CD14-positive monocyte (primary cell): Measurements from ENCODE around the gene CAMTA1. TPM values are rescaled to one million over a fixed set of nuclear protein-coding genes. Genes with fewer than 3 reads are reported as not detected.

Source experiments
- DNase-seq, 3 donors: peaks; one replicate each; pipeline ENCODE4 v3.0.0-alpha.2; 2011 to 2022
- H2AFZ ChIP-seq: 2 replicates; pipeline ENCODE4 v1.6.0; 2012; ENCODE audit warnings: mild to moderate bottlenecking, low read depth, low read length, inconsistent platforms; ENCODE audit not compliant: insufficient read depth, poor library complexity, severe bottlenecking
- H3K27ac ChIP-seq, 2 donors: 1 replicate in 1 of 2; 2 replicates in 1 of 2; pipeline ENCODE4 v1.5.1; 2012 to 2013; ENCODE audit warnings: low read length in 2 of 2, control low read depth in 1 of 2, inconsistent platforms in 1 of 2, low read depth in 1 of 2, mild to moderate bottlenecking in 1 of 2
- H3K27me3 ChIP-seq, 2 donors: one replicate each; pipeline versions ENCODE4 v1.6.0 to v1.6.1; 2011 to 2013; ENCODE audit warnings: low read length in 2 of 2; ENCODE audit not compliant: control insufficient read depth in 2 of 2, insufficient read depth in 2 of 2
- H3K36me3 ChIP-seq, 2 donors: replicated peaks in 1 of 2; 1 replicate in 1 of 2; 2 replicates in 1 of 2; pipeline versions ENCODE4 v1.5.1 to v1.6.1; 2012 to 2013; ENCODE audit warnings: low read length in 2 of 2, control low read depth in 1 of 2, inconsistent platforms in 1 of 2, mild to moderate bottlenecking in 1 of 2; ENCODE audit not compliant: insufficient read depth in 2 of 2, control insufficient read depth in 1 of 2
- H3K4me1 ChIP-seq, 2 donors: 1 replicate in 1 of 2; 2 replicates in 1 of 2; pipeline versions ENCODE4 v1.5.1 to v1.6.1; 2012 to 2013; ENCODE audit warnings: low read length in 2 of 2, control low read depth in 1 of 2, inconsistent platforms in 1 of 2, mild to moderate bottlenecking in 1 of 2, moderate library complexity in 1 of 2; ENCODE audit not compliant: insufficient read depth in 2 of 2, control insufficient read depth in 1 of 2
- H3K4me2 ChIP-seq: replicated peaks from 2 replicates; pipeline ENCODE3; 2012; ENCODE audit warnings: low read length, moderate library complexity, mild to moderate bottlenecking; ENCODE audit not compliant: poor library complexity, severe bottlenecking; ENCODE audit errors: extremely low read depth
- H3K4me3 ChIP-seq, 3 experiments: fragments of 200-600 bp in 1 of 3; sonication (generic) in 1 of 3; replicated peaks in 1 of 3; 1 replicate in 2 of 3; 2 replicates in 1 of 3; pipeline ENCODE4 v1.5.1; 2011 to 2013; ENCODE audit warnings: low read length in 3 of 3, mild to moderate bottlenecking in 3 of 3, control low read depth in 2 of 3, low read depth in 2 of 3, inconsistent platforms in 1 of 3, moderate library complexity in 1 of 3
- H3K79me2 ChIP-seq: 2 replicates; pipeline ENCODE4 v1.6.0; 2012; ENCODE audit warnings: mild to moderate bottlenecking, control low read depth, inconsistent platforms, low read length, moderate library complexity; ENCODE audit not compliant: insufficient read depth
- H3K9ac ChIP-seq: 2 replicates; pipeline ENCODE4 v1.6.0; 2017; ENCODE audit warnings: low read length, mild to moderate bottlenecking; ENCODE audit not compliant: insufficient read depth, poor library complexity, severe bottlenecking
- H3K9me3 ChIP-seq, 2 donors: replicated peaks in 1 of 2; 1 replicate in 1 of 2; 2 replicates in 1 of 2; pipeline versions ENCODE4 v1.5.1 to v1.6.1; 2012 to 2013; ENCODE audit warnings: low read length in 2 of 2, control low read depth in 1 of 2; ENCODE audit not compliant: control insufficient read depth in 1 of 2, insufficient read depth in 1 of 2
- H4K20me1 ChIP-seq: 2 replicates; pipeline ENCODE4 v1.6.0; 2012; ENCODE audit warnings: mild to moderate bottlenecking, low read length, control low read depth, moderate library complexity; ENCODE audit not compliant: insufficient read depth
- H3K27ac Mint-ChIP-seq, 7 donors: one replicate each; pipeline ENCODE4 v1.8.0; 2020; ENCODE audit warnings: mild to moderate bottlenecking in 7 of 7, mixed read lengths in 7 of 7, moderate library complexity in 6 of 7, inconsistent platforms in 2 of 7
- H3K27me3 Mint-ChIP-seq, 3 donors: one replicate each; pipeline ENCODE4 v1.8.0; 2021 to 2022; ENCODE audit warnings: low read depth in 3 of 3, mild to moderate bottlenecking in 3 of 3, mixed read lengths in 3 of 3, moderate library complexity in 3 of 3, inconsistent platforms in 1 of 3
- H3K36me3 Mint-ChIP-seq, 2 donors: one replicate each; pipeline ENCODE4 v1.8.0; 2020; ENCODE audit warnings: mixed read lengths in 2 of 2, inconsistent platforms in 1 of 2, mild to moderate bottlenecking in 1 of 2
- H3K4me1 Mint-ChIP-seq: one replicate; pipeline ENCODE4 v1.8.0; 2020; ENCODE audit warnings: mild to moderate bottlenecking, mixed read lengths
- H3K4me3 Mint-ChIP-seq, 2 donors: one replicate each; pipeline ENCODE4 v1.8.0; 2020; ENCODE audit warnings: mild to moderate bottlenecking in 2 of 2, mixed read lengths in 2 of 2, moderate library complexity in 1 of 2
- H3K9me3 Mint-ChIP-seq, 7 donors: one replicate each; pipeline ENCODE4 v1.8.0; 2020 to 2022; ENCODE audit warnings: mixed read lengths in 7 of 7, mild to moderate bottlenecking in 6 of 7, moderate library complexity in 6 of 7, inconsistent platforms in 2 of 7
- CTCF ChIP-seq: fragments of 200-600 bp; IDR thresholded peaks from one replicate; pipeline ENCODE4 v1.8.0; 2022; ENCODE audit warnings: antibody characterized with exemption, mild to moderate bottlenecking
- WGBS: methylation state at CpG from one replicate; pipeline ENCODE4 v1.1.5; 2013; ENCODE audit warnings: missing lambda C conversion rate; ENCODE audit not compliant: insufficient coverage; 5-methylcytosine and 5-hydroxymethylcytosine counted together
- intact Hi-C, 2 donors: fragments of 100-400 bp; cut with micrococcal nuclease; formaldehyde crosslinking; loops; one replicate each; pipeline versions ENCODE4 v1.15.0 to v1.15.1; 2023
- polyA plus RNA-seq, 3 donors: library from polyadenylated mRNA; depleted of rRNA in 1 of 3; unstranded in 2 of 3; stranded (reverse) in 1 of 3; fragments of 300-500 nt in 2 of 3; fragments of >200 nt in 1 of 3; fragmentation: Illumina TruSeq in 2 of 3; gene quantifications; 1 replicate in 2 of 3; 2 replicates in 1 of 3; pipeline ENCODE4 v1.2.3, GENCODE V29; 2012 to 2021

Gene CAMTA1
- polyA plus RNA-seq, 3 donors = 52.0 to 89.6 (median 78.3) TPM

GRCh38 chr1:7274256-7274655 lies 489.0 kb downstream of the CAMTA1 start:
- Mint-ChIP-seq H3K9me3 (peaks cover 4 to 20% (median 8%) of the 10 kb centered on the region in 7 donors), H3K36me3 (no peaks in the 10 kb centered on the region), H3K4me1 (no peaks in the 10 kb centered on the region), H3K27ac (no peak overlapping the region), H3K27me3 (peaks cover 2 to 10% (median 3%) of the 10 kb centered on the region in 3 donors), H3K4me3 (no peak overlapping the region)
- H3K36me3 ChIP-seq = no peaks in the 10 kb centered on the region
- no peaks in the 10 kb centered on the region for H3K4me1 ChIP-seq
- peaks cover 0 to 2% of the 10 kb centered on the region in 2 donors for H3K27me3 ChIP-seq
- no peak overlapping the region for H3K9ac ChIP-seq
- no CpG with 5 or more reads among the region's 3 CpGs for WGBS
- no peaks in the 10 kb centered on the region for H4K20me1 ChIP-seq
- no peak overlapping the region for H2AFZ ChIP-seq
- DNase-seq = no peak
- no peak overlapping the region for H3K27ac ChIP-seq
- H3K79me2 ChIP-seq = no peaks in the 10 kb centered on the region
- no peak overlapping the region for H3K4me3 ChIP-seq
- TF ChIP-seq CTCF = no peak
- H3K9me3 ChIP-seq = peaks cover 0 to 7% of the 10 kb centered on the region in 2 donors
- intact Hi-C loops = no loop called here
- no peak overlapping the region for H3K4me2 ChIP-seq

GRCh38 chr1:7278045-7278444 lies 492.8 kb downstream of the CAMTA1 start:
- Mint-ChIP-seq H3K36me3 (no peaks in the 10 kb centered on the region), H3K27ac (no peak overlapping the region), H3K4me3 (no peak overlapping the region), H3K4me1 (no peaks in the 10 kb centered on the region), H3K27me3 (peaks cover 6 to 14% (median 8%) of the 10 kb centered on the region in 3 donors), H3K9me3 (peaks cover 0 to 9% (median 0%) of the 10 kb centered on the region in 7 donors)
- H2AFZ ChIP-seq = no peak overlapping the region
- no peaks in the 10 kb centered on the region for H3K79me2 ChIP-seq
- no peaks in the 10 kb centered on the region for H3K9me3 ChIP-seq
- no peaks in the 10 kb centered on the region for H3K4me1 ChIP-seq
- H3K27ac ChIP-seq = no peak overlapping the region
- no peaks in the 10 kb centered on the region for H4K20me1 ChIP-seq
- no peaks in the 10 kb centered on the region for H3K36me3 ChIP-seq
- no peak overlapping the region for H3K4me3 ChIP-seq
- DNase-seq = no peak
- TF ChIP-seq CTCF = no peak
- peaks cover 0 to 2% of the 10 kb centered on the region in 2 donors for H3K27me3 ChIP-seq
- intact Hi-C loops = no loop called here
- no peak overlapping the region for H3K9ac ChIP-seq
- WGBS = no CpG with 5 or more reads among the region's 2 CpGs
- no peak overlapping the region for H3K4me2 ChIP-seq
